SKM-1 treated with dmso at 0.1 percent for 144 hours (cell line): ENCODE results near the gene MEGF11.

Experiments used
- DNase-seq: peaks from one replicate; lab custom pipeline; 2025; ENCODE audit not compliant: unreplicated experiment; lab: John Stamatoyannopoulos, UW

MEGF11 gene

GRCh38 chr15:66124651-66125050 is 128.9 kb downstream of the MEGF11 start:
- DNase-seq = no peak

- no peak for DNase-seq
These were observed 129.8 kb downstream of the MEGF11 start for GRCh38 chr15:66123799-66124198.

GRCh38 chr15:66120422-66120821 is 133.1 kb downstream of the MEGF11 start:
- no peak for DNase-seq

- no peak for DNase-seq
These were observed 135.7 kb downstream of the MEGF11 start for GRCh38 chr15:66117841-66118240.

- no peak for DNase-seq
These were observed 137.9 kb downstream of the MEGF11 start for GRCh38 chr15:66115568-66116206.

GRCh38 chr15:66114863-66115425 is 138.6 kb downstream of the MEGF11 start:
- no peak for DNase-seq

GRCh38 chr15:66112388-66112787 is 141.2 kb downstream of the MEGF11 start:
- DNase-seq = no peak

GRCh38 chr15:66111363-66111762 is 142.2 kb downstream of the MEGF11 start:
- DNase-seq = no peak

- no peak for DNase-seq
These were observed 142.7 kb downstream of the MEGF11 start for GRCh38 chr15:66110864-66111263.

GRCh38 chr15:66109826-66110225 is 143.7 kb downstream of the MEGF11 start:
- DNase-seq = no peak

- DNase-seq = no peak
These were observed 144.9 kb downstream of the MEGF11 start for GRCh38 chr15:66108483-66109265.

- no peak for DNase-seq
These were observed 146.5 kb downstream of the MEGF11 start for GRCh38 chr15:66107070-66107469.

GRCh38 chr15:66105286-66106265 is 148.0 kb downstream of the MEGF11 start:
- no peak for DNase-seq

GRCh38 chr15:66103293-66103590 is 150.3 kb downstream of the MEGF11 start:
- DNase-seq = no peak

- no peak for DNase-seq
These were observed 150.8 kb downstream of the MEGF11 start for GRCh38 chr15:66102563-66103292.

GRCh38 chr15:66101715-66102395 is 151.7 kb downstream of the MEGF11 start:
- no peak for DNase-seq

- DNase-seq = no peak
These were observed 152.8 kb downstream of the MEGF11 start for GRCh38 chr15:66100761-66101160.

GRCh38 chr15:66099950-66100671 is 153.4 kb downstream of the MEGF11 start:
- no peak for DNase-seq

- DNase-seq = no peak
These were observed 155.6 kb downstream of the MEGF11 start for GRCh38 chr15:66098022-66098363.
